ENCODE measurements around the gene OPCML.

GRCh38 chr11:132650969-132651720 lies 881.2 kb downstream of the OPCML start:
- TF ChIP-seq CTCF (IDR thresholded peaks at IDR 0.05) (no peak), ZFX (IDR thresholded peaks at IDR 0.05; ENCODE audit: borderline replicate concordance) (no peak)
